Psoas muscle (tissue), 8 donors: Measurements from ENCODE around the gene WWC1. TPM values are rescaled to one million over a fixed set of nuclear protein-coding genes. Genes with fewer than 3 reads are reported as not detected.

Source experiments
- ATAC-seq, 4 donors: fragments of 200-7000 bp; cut with Tn5 transposase; one replicate each; pipeline ENCODE4 v1.9.1; 2020; ENCODE audit warnings: moderate library complexity in 3 of 4, mild to moderate bottlenecking in 2 of 4
- DNase-seq, 2 donors: peaks; one replicate each; pipeline ENCODE4 v3.0.0-alpha.2; 2020
- H3K27ac ChIP-seq: fragments of 200-600 bp; one replicate; pipeline ENCODE4 v1.8.0; 2022
- H3K27me3 ChIP-seq, 3 donors: fragments of 200-600 bp in 1 of 3; one replicate each; pipeline versions ENCODE4 v1.6.1 to v1.8.0; 2013 to 2022; ENCODE audit warnings: low read length in 2 of 3, mild to moderate bottlenecking in 2 of 3, moderate library complexity in 1 of 3; ENCODE audit not compliant: insufficient read depth in 3 of 3
- H3K36me3 ChIP-seq, 2 donors: fragments of 200-600 bp in 1 of 2; one replicate each; pipeline versions ENCODE4 v1.6.1 to v1.8.0; 2013 to 2022; ENCODE audit warnings: low read depth in 1 of 2, mild to moderate bottlenecking in 1 of 2, moderate library complexity in 1 of 2; ENCODE audit not compliant: insufficient read depth in 1 of 2
- H3K4me1 ChIP-seq: fragments of 200-600 bp; one replicate; pipeline ENCODE4 v1.8.0; 2022
- H3K4me3 ChIP-seq: fragments of 200-600 bp; one replicate; pipeline ENCODE4 v1.8.0; 2022; ENCODE audit warnings: mild to moderate bottlenecking
- H3K9me3 ChIP-seq: fragments of 200-600 bp; one replicate; pipeline ENCODE4 v1.8.0; 2022
- CTCF ChIP-seq: fragments of 200-600 bp; IDR thresholded peaks from one replicate; pipeline ENCODE4 v1.8.0; 2022; ENCODE audit warnings: antibody characterized with exemption
- WGBS, 3 donors: extraction: QIAGEN DNeasy Blood & Tissue Kit; methylation state at CpG; one replicate each; pipeline versions ENCODE4 v1.1.6 to v1.1.7; 2013; 5-methylcytosine and 5-hydroxymethylcytosine counted together
- intact Hi-C, 2 donors: fragments of 100-400 bp; cut with DNase I; formaldehyde crosslinking; loops; one replicate each; pipeline versions ENCODE4 v1.11.0 to v1.14.2; 2022
- polyA plus RNA-seq, 3 donors: library from polyadenylated mRNA; stranded (reverse); fragments of 200-250 nt; gene quantifications; one replicate each; pipeline ENCODE4 v1.2.3, GENCODE V29; 2013
- total RNA-seq, 4 donors: library from RNA; stranded (reverse); fragmentation: NEBNext Ultra II Directional in 2 of 4; extraction: Animal tissue kit (Norgen Biotek cat#: 25700) in 2 of 4; gene quantifications; one replicate each; pipeline versions ENCODE4 v1.2.1 to v1.2.4, GENCODE V29; 2021 to 2023
- donor health status: healthy with polysubstance abuse.
- donor health status: DM: no; HTN: no; CAD: no; lungs with moderate emphysema.
- donor health status: Bipolar disorder and iron deficiency.
- donor health status: healthy.
- donor health status: DM: yes; HTN: yes; CAD: no.
- donor health status: DM: no; HTN: no; CAD: no.
- donor health status: DM: no; HTN: no; CAD: no.
- donor health status: DM: yes; HTN: yes; CAD: no.

WWC1 gene
- total and polyA plus RNA-seq, 7 donors, result 0.03 to 0.25 (median 0.08) TPM; not detected in 3

- Histone ChIP-seq H3K36me3 (no peaks in the 10 kb centered on the region), H3K4me1 (no peaks in the 10 kb centered on the region), H3K27me3 (peaks cover 0 to 4% (median 0%) of the 10 kb centered on the region in 3 donors), H3K9me3 (no peaks in the 10 kb centered on the region), H3K27ac (no peak overlapping the region), H3K4me3 (no peak overlapping the region)
- ATAC-seq (no peak), DNase-seq (no peak)
- WGBS, 3 donors, result 63 to 73% (median 66%) methylated on average over 3 of the region's 3 CpGs
- TF ChIP-seq CTCF, result no peak
- intact Hi-C loops, result no loop called here
These were observed 21.0 kb upstream of the WWC1 start for GRCh38 chr5:168270476-168270875.

- H3K4me3 ChIP-seq, result no peak overlapping the region
- no peaks in the 10 kb centered on the region for H3K4me1 ChIP-seq
- TF ChIP-seq CTCF, result no peak
- 66 to 85% (median 83%) methylated on average over 3 of the region's 3 CpGs for WGBS, 3 donors
- peaks cover 0 to 4% (median 0%) of the 10 kb centered on the region in 3 donors for H3K27me3 ChIP-seq
- intact Hi-C loops, result no loop called here
- H3K36me3 ChIP-seq, result no peaks in the 10 kb centered on the region
- ATAC-seq (no peak), DNase-seq (no peak)
- H3K27ac ChIP-seq, result no peak overlapping the region
- H3K9me3 ChIP-seq, result no peaks in the 10 kb centered on the region
These were observed 18.1 kb upstream of the WWC1 start for GRCh38 chr5:168273056-168273980.

GRCh38 chr5:168274406-168274805 lies 17.0 kb upstream of the WWC1 start:
- no peak for DNase-seq
- no peak for ATAC-seq
- WGBS, 3 donors, result 54 to 94% (median 73%) methylated on average over 1 of the region's 1 CpG
- intact Hi-C loops, result no loop called here
- TF ChIP-seq CTCF, result no peak
- Histone ChIP-seq H3K27me3 (peaks cover 0 to 7% (median 0%) of the 10 kb centered on the region in 3 donors), H3K27ac (no peak overlapping the region), H3K9me3 (no peaks in the 10 kb centered on the region), H3K4me3 (no peak overlapping the region), H3K4me1 (no peaks in the 10 kb centered on the region), H3K36me3 (no peaks in the 10 kb centered on the region)

- no peak for DNase-seq
- TF ChIP-seq CTCF, result no peak
- 53 to 61% (median 60%) methylated on average over 5 of the region's 5 CpGs for WGBS, 3 donors
- no peaks in the 10 kb centered on the region for H3K9me3 ChIP-seq
- H3K27me3 ChIP-seq, result peaks cover 0 to 7% (median 0%) of the 10 kb centered on the region in 3 donors
- intact Hi-C loops, result no loop called here
- H3K36me3 ChIP-seq, result no peaks in the 10 kb centered on the region
- ATAC-seq, result no peak
- no peak overlapping the region for H3K4me3 ChIP-seq
- H3K27ac ChIP-seq, result no peak overlapping the region
- H3K4me1 ChIP-seq, result no peaks in the 10 kb centered on the region
These were observed 15.5 kb upstream of the WWC1 start for GRCh38 chr5:168275940-168276339.
